WTC11 (cell line): ENCODE data around the gene CLN6. TPM values are rescaled to one million over a fixed set of nuclear protein-coding genes. Genes with fewer than 3 reads are reported as not detected.

Experiments used
- ESRRA ChIP-seq: sonication (generic); formaldehyde crosslinking; IDR thresholded peaks from 2 replicates; pipeline ENCODE4 v1.8.1; 2022; ENCODE audit warnings: mild to moderate bottlenecking, missing genetic modification reagents, borderline replicate concordance
- FOXK1 ChIP-seq: sonication (generic); formaldehyde crosslinking; IDR thresholded peaks from 2 replicates; pipeline ENCODE4 v1.8.0; 2022; ENCODE audit warnings: mild to moderate bottlenecking, moderate library complexity, missing genetic modification reagents
- NR1H2 ChIP-seq: sonication (generic); formaldehyde crosslinking; IDR thresholded peaks from 2 replicates; pipeline ENCODE4 v1.9.0; 2021; ENCODE audit warnings: mild to moderate bottlenecking, moderate library complexity, missing genetic modification reagents
- TEAD4 ChIP-seq: sonication (generic); formaldehyde crosslinking; IDR thresholded peaks from 2 replicates; pipeline ENCODE4 v1.8.0; 2022; ENCODE audit warnings: mild to moderate bottlenecking, missing genetic modification reagents
- ZNF219 ChIP-seq: sonication (generic); formaldehyde crosslinking; IDR thresholded peaks from 2 replicates; pipeline ENCODE4 v1.8.0; 2023; ENCODE audit warnings: missing genetic modification reagents, mild to moderate bottlenecking, borderline replicate concordance
- ZNF416 ChIP-seq: fragments of 250-450 bp; sonication (Bioruptor Pico); IDR thresholded peaks from 2 replicates; pipeline ENCODE4 v1.9.0; 2021; ENCODE audit warnings: mild to moderate bottlenecking, inconsistent platforms
- ZNF423 ChIP-seq: fragments of 250-450 bp; sonication (Bioruptor Pico); IDR thresholded peaks from 2 replicates; pipeline ENCODE4 v2.1.2; 2022; ENCODE audit warnings: mild to moderate bottlenecking, moderate library complexity
- ZNF671 ChIP-seq: fragments of 250-450 bp; sonication (Bioruptor Pico); IDR thresholded peaks from 2 replicates; pipeline ENCODE4 v1.8.0; 2021; ENCODE audit warnings: mild to moderate bottlenecking
- total RNA-seq: library from RNA; stranded (reverse); gene quantifications from 3 replicates; pipeline ENCODE4 v1.2.3, GENCODE V29; 2021
- TF ChIP-seq, protein P1 (sequence below): sonication (generic); formaldehyde crosslinking; IDR thresholded peaks from 2 replicates; pipeline ENCODE4 v1.8.1; 2023; ENCODE audit warnings: mild to moderate bottlenecking, missing genetic modification reagents, moderate library complexity
- TF ChIP-seq, protein P2 (sequence below): sonication (generic); formaldehyde crosslinking; IDR thresholded peaks from 2 replicates; pipeline ENCODE4 v1.8.0; 2023; ENCODE audit warnings: missing genetic modification reagents, mild to moderate bottlenecking, borderline replicate concordance
- TF ChIP-seq, protein P3 (sequence below): sonication (generic); formaldehyde crosslinking; conservative IDR thresholded peaks from 2 replicates; pipeline ENCODE4 v1.8.1; 2023; ENCODE audit warnings: mild to moderate bottlenecking, low read depth, missing genetic modification reagents, moderate library complexity
- TF ChIP-seq, protein P4 (sequence below): sonication (generic); formaldehyde crosslinking; IDR thresholded peaks from 2 replicates; pipeline ENCODE4 v1.8.1; 2023; ENCODE audit warnings: mild to moderate bottlenecking, missing genetic modification reagents
- TF ChIP-seq, protein P5 (sequence below): sonication (generic); formaldehyde crosslinking; IDR thresholded peaks from 2 replicates; pipeline ENCODE4 v1.8.0; 2023; ENCODE audit warnings: mild to moderate bottlenecking, missing genetic modification reagents

CLN6 gene
- total RNA-seq, 1 experiment from 2014 or later, result 50.2 TPM

DNA sequence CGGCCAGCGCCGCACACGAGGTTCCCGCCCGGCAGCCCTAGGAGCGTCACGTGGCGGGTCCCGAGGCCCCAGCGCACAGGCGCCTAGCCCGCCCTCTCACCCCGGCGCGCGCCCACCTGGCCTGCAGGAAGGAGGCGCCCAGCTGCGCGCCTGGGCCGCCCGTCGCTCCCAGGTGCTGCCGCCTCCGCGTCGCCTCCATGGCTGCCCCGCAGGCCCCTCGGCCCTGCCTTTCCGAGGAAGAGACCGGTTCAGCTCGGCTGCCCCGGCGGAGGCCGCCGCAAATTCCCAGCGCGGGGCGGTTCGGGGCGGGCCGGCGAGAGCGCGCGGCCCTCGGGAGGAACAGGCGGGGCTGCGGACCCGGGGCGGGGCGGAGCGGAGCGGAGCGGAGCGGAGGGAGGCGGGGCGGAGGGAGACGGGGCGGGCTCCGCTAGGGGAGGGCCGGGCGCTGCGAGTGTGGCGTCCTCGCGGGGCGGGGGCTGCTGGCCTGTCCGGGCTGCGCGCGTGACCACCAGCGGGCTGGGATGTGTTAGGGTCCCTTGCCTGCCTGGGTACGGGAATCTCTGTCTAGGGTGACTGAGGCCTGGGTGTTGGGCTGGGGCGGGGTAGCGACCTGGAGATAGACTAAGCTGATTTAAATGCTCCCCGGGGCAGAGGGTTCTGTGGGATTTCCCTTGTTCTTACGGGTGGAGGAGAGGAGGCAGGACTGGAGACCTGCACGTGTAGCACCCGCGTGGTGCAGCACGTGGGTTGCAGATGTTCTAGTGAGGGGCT is at the start of gene CLN6 (continued):
- TF ChIP-seq, protein P1, sequence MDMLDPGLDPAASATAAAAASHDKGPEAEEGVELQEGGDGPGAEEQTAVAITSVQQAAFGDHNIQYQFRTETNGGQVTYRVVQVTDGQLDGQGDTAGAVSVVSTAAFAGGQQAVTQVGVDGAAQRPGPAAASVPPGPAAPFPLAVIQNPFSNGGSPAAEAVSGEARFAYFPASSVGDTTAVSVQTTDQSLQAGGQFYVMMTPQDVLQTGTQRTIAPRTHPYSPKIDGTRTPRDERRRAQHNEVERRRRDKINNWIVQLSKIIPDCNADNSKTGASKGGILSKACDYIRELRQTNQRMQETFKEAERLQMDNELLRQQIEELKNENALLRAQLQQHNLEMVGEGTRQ, result peak; percentile 96
- TF ChIP-seq ZNF219 (CRISPR knock-in tag) (peak; percentile 72; the same call in 1 of the 2 replicates), ESRRA (CRISPR knock-in tag) (peak; percentile 55; the same call in 1 of the 2 replicates), NR1H2 (CRISPR knock-in tag) (no peak), FOXK1 (CRISPR knock-in tag) (0 out of 2 replicates have a peak, but pooled peaks have one; percentile 33), ZNF416 (CRISPR knock-in tag) (no peak), ZNF671 (no peak), TEAD4 (no peak), ZNF423 (CRISPR knock-in tag) (peak; percentile 96)
- TF ChIP-seq, protein P2, sequence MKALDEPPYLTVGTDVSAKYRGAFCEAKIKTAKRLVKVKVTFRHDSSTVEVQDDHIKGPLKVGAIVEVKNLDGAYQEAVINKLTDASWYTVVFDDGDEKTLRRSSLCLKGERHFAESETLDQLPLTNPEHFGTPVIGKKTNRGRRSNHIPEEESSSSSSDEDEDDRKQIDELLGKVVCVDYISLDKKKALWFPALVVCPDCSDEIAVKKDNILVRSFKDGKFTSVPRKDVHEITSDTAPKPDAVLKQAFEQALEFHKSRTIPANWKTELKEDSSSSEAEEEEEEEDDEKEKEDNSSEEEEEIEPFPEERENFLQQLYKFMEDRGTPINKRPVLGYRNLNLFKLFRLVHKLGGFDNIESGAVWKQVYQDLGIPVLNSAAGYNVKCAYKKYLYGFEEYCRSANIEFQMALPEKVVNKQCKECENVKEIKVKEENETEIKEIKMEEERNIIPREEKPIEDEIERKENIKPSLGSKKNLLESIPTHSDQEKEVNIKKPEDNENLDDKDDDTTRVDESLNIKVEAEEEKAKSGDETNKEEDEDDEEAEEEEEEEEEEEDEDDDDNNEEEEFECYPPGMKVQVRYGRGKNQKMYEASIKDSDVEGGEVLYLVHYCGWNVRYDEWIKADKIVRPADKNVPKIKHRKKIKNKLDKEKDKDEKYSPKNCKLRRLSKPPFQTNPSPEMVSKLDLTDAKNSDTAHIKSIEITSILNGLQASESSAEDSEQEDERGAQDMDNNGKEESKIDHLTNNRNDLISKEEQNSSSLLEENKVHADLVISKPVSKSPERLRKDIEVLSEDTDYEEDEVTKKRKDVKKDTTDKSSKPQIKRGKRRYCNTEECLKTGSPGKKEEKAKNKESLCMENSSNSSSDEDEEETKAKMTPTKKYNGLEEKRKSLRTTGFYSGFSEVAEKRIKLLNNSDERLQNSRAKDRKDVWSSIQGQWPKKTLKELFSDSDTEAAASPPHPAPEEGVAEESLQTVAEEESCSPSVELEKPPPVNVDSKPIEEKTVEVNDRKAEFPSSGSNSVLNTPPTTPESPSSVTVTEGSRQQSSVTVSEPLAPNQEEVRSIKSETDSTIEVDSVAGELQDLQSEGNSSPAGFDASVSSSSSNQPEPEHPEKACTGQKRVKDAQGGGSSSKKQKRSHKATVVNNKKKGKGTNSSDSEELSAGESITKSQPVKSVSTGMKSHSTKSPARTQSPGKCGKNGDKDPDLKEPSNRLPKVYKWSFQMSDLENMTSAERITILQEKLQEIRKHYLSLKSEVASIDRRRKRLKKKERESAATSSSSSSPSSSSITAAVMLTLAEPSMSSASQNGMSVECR (CRISPR knock-in tag), result peak; percentile 6; the same call in 1 of the 2 replicates
- TF ChIP-seq, protein P3, sequence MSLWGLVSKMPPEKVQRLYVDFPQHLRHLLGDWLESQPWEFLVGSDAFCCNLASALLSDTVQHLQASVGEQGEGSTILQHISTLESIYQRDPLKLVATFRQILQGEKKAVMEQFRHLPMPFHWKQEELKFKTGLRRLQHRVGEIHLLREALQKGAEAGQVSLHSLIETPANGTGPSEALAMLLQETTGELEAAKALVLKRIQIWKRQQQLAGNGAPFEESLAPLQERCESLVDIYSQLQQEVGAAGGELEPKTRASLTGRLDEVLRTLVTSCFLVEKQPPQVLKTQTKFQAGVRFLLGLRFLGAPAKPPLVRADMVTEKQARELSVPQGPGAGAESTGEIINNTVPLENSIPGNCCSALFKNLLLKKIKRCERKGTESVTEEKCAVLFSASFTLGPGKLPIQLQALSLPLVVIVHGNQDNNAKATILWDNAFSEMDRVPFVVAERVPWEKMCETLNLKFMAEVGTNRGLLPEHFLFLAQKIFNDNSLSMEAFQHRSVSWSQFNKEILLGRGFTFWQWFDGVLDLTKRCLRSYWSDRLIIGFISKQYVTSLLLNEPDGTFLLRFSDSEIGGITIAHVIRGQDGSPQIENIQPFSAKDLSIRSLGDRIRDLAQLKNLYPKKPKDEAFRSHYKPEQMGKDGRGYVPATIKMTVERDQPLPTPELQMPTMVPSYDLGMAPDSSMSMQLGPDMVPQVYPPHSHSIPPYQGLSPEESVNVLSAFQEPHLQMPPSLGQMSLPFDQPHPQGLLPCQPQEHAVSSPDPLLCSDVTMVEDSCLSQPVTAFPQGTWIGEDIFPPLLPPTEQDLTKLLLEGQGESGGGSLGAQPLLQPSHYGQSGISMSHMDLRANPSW (CRISPR knock-in tag), result no peak
- TF ChIP-seq, protein P4, sequence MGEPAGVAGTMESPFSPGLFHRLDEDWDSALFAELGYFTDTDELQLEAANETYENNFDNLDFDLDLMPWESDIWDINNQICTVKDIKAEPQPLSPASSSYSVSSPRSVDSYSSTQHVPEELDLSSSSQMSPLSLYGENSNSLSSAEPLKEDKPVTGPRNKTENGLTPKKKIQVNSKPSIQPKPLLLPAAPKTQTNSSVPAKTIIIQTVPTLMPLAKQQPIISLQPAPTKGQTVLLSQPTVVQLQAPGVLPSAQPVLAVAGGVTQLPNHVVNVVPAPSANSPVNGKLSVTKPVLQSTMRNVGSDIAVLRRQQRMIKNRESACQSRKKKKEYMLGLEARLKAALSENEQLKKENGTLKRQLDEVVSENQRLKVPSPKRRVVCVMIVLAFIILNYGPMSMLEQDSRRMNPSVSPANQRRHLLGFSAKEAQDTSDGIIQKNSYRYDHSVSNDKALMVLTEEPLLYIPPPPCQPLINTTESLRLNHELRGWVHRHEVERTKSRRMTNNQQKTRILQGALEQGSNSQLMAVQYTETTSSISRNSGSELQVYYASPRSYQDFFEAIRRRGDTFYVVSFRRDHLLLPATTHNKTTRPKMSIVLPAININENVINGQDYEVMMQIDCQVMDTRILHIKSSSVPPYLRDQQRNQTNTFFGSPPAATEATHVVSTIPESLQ, result no peak
- TF ChIP-seq, protein P5, sequence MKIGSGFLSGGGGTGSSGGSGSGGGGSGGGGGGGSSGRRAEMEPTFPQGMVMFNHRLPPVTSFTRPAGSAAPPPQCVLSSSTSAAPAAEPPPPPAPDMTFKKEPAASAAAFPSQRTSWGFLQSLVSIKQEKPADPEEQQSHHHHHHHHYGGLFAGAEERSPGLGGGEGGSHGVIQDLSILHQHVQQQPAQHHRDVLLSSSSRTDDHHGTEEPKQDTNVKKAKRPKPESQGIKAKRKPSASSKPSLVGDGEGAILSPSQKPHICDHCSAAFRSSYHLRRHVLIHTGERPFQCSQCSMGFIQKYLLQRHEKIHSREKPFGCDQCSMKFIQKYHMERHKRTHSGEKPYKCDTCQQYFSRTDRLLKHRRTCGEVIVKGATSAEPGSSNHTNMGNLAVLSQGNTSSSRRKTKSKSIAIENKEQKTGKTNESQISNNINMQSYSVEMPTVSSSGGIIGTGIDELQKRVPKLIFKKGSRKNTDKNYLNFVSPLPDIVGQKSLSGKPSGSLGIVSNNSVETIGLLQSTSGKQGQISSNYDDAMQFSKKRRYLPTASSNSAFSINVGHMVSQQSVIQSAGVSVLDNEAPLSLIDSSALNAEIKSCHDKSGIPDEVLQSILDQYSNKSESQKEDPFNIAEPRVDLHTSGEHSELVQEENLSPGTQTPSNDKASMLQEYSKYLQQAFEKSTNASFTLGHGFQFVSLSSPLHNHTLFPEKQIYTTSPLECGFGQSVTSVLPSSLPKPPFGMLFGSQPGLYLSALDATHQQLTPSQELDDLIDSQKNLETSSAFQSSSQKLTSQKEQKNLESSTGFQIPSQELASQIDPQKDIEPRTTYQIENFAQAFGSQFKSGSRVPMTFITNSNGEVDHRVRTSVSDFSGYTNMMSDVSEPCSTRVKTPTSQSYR (CRISPR knock-in tag), result no peak
- TF ChIP-seq, all 79 proteins: peak for 33
